ENCODE measurements around the gene ODAD3.
"Not testable (repeated sequence)": the region's sequence is repeated elsewhere in the genome, so short reads cannot be mapped to it uniquely, and the experiment has no call there.

Gene ODAD3

GRCh38 chr19:11435057-11435832, at the start of gene ODAD3, which contains the start of gene PRKCSH:
TSS of gene ODAD3 (minus strand) at chr19:11435121. CDS start at chr19:11435016, 105 bp downstream.
TSS of gene PRKCSH (plus strand) at chr19:11435635. CDS start at chr19:11436118, 483 bp downstream.
- peak; percentile 98 for DNase-seq

GRCh38 chr19:11483366-11484111, 48.6 kb upstream of the ODAD3 start:
- DNase-seq = no peak

- no peak for DNase-seq
These were observed 47.6 kb upstream of the ODAD3 start for GRCh38 chr19:11482384-11483050.

GRCh38 chr19:11481534-11482383, 46.8 kb upstream of the ODAD3 start:
- DNase-seq = peak; percentile 62

GRCh38 chr19:11480715-11481533, 46.0 kb upstream of the ODAD3 start, which contains the start of gene ELAVL3:
TSS of gene ELAVL3 (minus strand) at chr19:11481046. CDS start at chr19:11480608, 438 bp downstream.
- DNase-seq = no peak

GRCh38 chr19:11479898-11480714, 45.2 kb upstream of the ODAD3 start:
- DNase-seq = no peak

- no peak for DNase-seq
These were observed 44.4 kb upstream of the ODAD3 start for GRCh38 chr19:11479090-11479897.

- DNase-seq = no peak
These were observed 43.5 kb upstream of the ODAD3 start for GRCh38 chr19:11478167-11479089.

- no peak for DNase-seq
These were observed 40.9 kb upstream of the ODAD3 start for GRCh38 chr19:11475861-11476260.

GRCh38 chr19:11475343-11475742, 40.4 kb upstream of the ODAD3 start:
- not testable (repeated sequence) for DNase-seq

- DNase-seq = no peak
These were observed 38.8 kb upstream of the ODAD3 start for GRCh38 chr19:11473725-11474124.

GRCh38 chr19:11468266-11468845, 33.4 kb upstream of the ODAD3 start:
- not testable (repeated sequence) for DNase-seq

GRCh38 chr19:11465600-11465999, 30.7 kb upstream of the ODAD3 start:
- DNase-seq = no peak

- DNase-seq = no peak
These were observed 29.7 kb upstream of the ODAD3 start for GRCh38 chr19:11464333-11465265.

- DNase-seq = no peak
These were observed 28.5 kb upstream of the ODAD3 start for GRCh38 chr19:11463391-11463790.

- no peak for DNase-seq
These were observed 26.5 kb upstream of the ODAD3 start for GRCh38 chr19:11461453-11461852.

- DNase-seq = no peak
These were observed 25.3 kb upstream of the ODAD3 start for GRCh38 chr19:11460207-11460606.

All from SIG-M5 (cell line).